ENCODE measurements around the gene CDH23. TPM values are rescaled to one million over a fixed set of nuclear protein-coding genes. Genes with fewer than 3 reads are reported as not detected.

The CDH23 gene
- total RNA-seq, 1 experiment from 2014 or later = 2.1 TPM

- Histone ChIP-seq H3K9ac (ENCODE audit: low read length) (no peak overlapping the region), H3K27ac (ENCODE audit: low read length) (no peak overlapping the region)
These were observed 309.7 kb downstream of the CDH23 start for GRCh38 chr10:71706216-71707121.

GRCh38 chr10:71707240-71707789, 310.6 kb downstream of the CDH23 start:
- Histone ChIP-seq H3K79me2 (ENCODE audit: low read length) (no peaks in the 10 kb centered on the region), H3K9ac (ENCODE audit: low read length) (no peak overlapping the region), H3K4me1 (ENCODE audit: low read length) (peaks cover 9% of the 10 kb centered on the region), H3K36me3 (ENCODE audit: insufficient read depth, low read length) (no peaks in the 10 kb centered on the region), H4K20me1 (ENCODE audit: insufficient read depth, low read depth, low read length) (peaks cover 3% of the 10 kb centered on the region; the same call in 1 of the 2 replicates), H3K4me2 (ENCODE audit: low read depth, low read length, poor library complexity, severe bottlenecking) (no peak overlapping the region), H3K9me2 (replicated peaks; ENCODE audit: insufficient read depth, low read length) (no peaks in the 10 kb centered on the region), H3K4me3 (ENCODE audit: low read length) (no peak overlapping the region), H3K27me3 (ENCODE audit: low read length) (no peaks in the 10 kb centered on the region), H3K27ac (ENCODE audit: low read length) (no peak overlapping the region), H2AFZ (ENCODE audit: low read length) (no peak overlapping the region), H3K9me3 (ENCODE audit: low read length) (no peaks in the 10 kb centered on the region)
- DNase-seq = no peak

More at GRCh38 chr10:71706216-71707121, 309.7 kb downstream of the CDH23 start:
- no peak overlapping the region for H3K4me3 ChIP-seq (ENCODE audit: low read length)
- H3K27me3 ChIP-seq (ENCODE audit: low read length) = no peaks in the 10 kb centered on the region
- no peaks in the 10 kb centered on the region for H3K9me3 ChIP-seq (ENCODE audit: low read length)
- H3K4me2 ChIP-seq (ENCODE audit: low read depth, low read length, poor library complexity, severe bottlenecking) = no peak overlapping the region
- H4K20me1 ChIP-seq (ENCODE audit: insufficient read depth, low read depth, low read length) = peaks cover 3% of the 10 kb centered on the region; the same call in 1 of the 2 replicates
- H2AFZ ChIP-seq (ENCODE audit: low read length) = no peak overlapping the region
- no peak for DNase-seq
- H3K4me1 ChIP-seq (ENCODE audit: low read length) = peaks cover 9% of the 10 kb centered on the region
- no peaks in the 10 kb centered on the region for H3K36me3 ChIP-seq (ENCODE audit: insufficient read depth, low read length)
- no peaks in the 10 kb centered on the region for H3K79me2 ChIP-seq (ENCODE audit: low read length)
- H3K9me2 ChIP-seq (replicated peaks; ENCODE audit: insufficient read depth, low read length) = no peaks in the 10 kb centered on the region

- Histone ChIP-seq H3K27me3 (ENCODE audit: low read length) (no peaks in the 10 kb centered on the region), H3K9me2 (replicated peaks; ENCODE audit: insufficient read depth, low read length) (no peaks in the 10 kb centered on the region), H3K79me2 (ENCODE audit: low read length) (no peaks in the 10 kb centered on the region), H3K9ac (ENCODE audit: low read length) (no peak overlapping the region), H4K20me1 (ENCODE audit: insufficient read depth, low read depth, low read length) (peaks cover 3% of the 10 kb centered on the region; the same call in 1 of the 2 replicates), H3K36me3 (ENCODE audit: insufficient read depth, low read length) (no peaks in the 10 kb centered on the region), H3K4me3 (ENCODE audit: low read length) (no peak overlapping the region), H3K9me3 (ENCODE audit: low read length) (no peaks in the 10 kb centered on the region), H3K4me1 (ENCODE audit: low read length) (peaks cover 19% of the 10 kb centered on the region), H3K27ac (ENCODE audit: low read length) (no peak overlapping the region), H2AFZ (ENCODE audit: low read length) (no peak overlapping the region), H3K4me2 (ENCODE audit: low read depth, low read length, poor library complexity, severe bottlenecking) (no peak overlapping the region)
- DNase-seq = peak; percentile 80
These were observed 311.6 kb downstream of the CDH23 start for GRCh38 chr10:71708301-71708703.

DNA sequence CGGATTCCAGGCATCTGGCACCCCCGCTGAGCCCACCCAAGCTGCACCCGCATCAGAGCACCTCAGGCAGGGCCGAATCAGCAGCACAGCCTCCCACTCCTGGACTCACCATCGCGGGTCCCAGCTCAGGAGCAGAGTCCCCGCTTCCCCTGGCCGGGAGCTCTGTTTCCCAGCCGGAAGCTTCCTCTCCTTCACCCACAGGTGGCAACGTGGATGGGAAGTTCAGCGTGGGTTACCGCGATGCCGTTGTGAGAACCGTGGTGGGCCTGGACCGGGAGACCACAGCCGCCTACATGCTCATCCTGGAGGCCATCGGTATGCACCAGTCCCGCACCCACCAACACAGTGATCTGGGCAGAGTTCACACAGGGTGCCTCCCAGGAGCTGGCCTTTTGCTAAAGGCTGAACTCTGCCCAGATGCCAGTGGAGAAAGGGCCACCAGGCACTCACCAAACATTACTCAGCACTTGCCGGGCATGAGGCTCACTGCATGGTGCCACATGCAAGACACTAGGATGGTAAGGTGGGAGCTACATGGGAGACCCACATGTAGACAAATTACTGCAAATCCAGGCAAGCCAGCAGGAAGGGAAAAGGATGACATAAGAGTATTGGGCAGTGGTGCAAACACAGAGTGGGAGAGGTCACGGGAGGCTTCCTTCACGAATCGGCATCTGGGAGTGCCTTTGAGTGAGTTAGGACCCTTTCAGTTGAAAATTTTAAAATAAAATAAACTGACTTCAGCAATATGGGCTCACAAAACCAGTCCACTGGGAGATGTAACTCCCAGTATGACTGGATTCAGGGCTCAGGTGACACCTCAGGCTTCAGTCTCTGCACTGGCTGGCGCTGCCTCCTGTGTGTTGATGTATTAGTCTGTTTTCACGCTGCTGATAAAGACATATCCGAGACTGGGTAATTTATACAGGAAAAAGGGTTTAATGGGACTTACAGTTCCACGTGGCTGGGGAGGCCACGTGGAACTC, 312.5 kb downstream of the CDH23 start:
- H3K27me3 ChIP-seq (ENCODE audit: low read length) = no peaks in the 10 kb centered on the region
- H4K20me1 ChIP-seq (ENCODE audit: insufficient read depth, low read depth, low read length) = peaks cover 3% of the 10 kb centered on the region; the same call in 1 of the 2 replicates
- H2AFZ ChIP-seq (ENCODE audit: low read length) = no peak overlapping the region
- H3K36me3 ChIP-seq (ENCODE audit: insufficient read depth, low read length) = no peaks in the 10 kb centered on the region
- peaks cover 28% of the 10 kb centered on the region for H3K4me1 ChIP-seq (ENCODE audit: low read length)
- H3K4me3 ChIP-seq (ENCODE audit: low read length) = no peak overlapping the region
- H3K79me2 ChIP-seq (ENCODE audit: low read length) = no peaks in the 10 kb centered on the region
- H3K27ac ChIP-seq (ENCODE audit: low read length) = no peak overlapping the region
- H3K9ac ChIP-seq (ENCODE audit: low read length) = no peak overlapping the region
- H3K9me2 ChIP-seq (replicated peaks; ENCODE audit: insufficient read depth, low read length) = no peaks in the 10 kb centered on the region
- DNase-seq = no peak
- no peaks in the 10 kb centered on the region for H3K9me3 ChIP-seq (ENCODE audit: low read length)
- no peak overlapping the region for H3K4me2 ChIP-seq (ENCODE audit: low read depth, low read length, poor library complexity, severe bottlenecking)

DNA sequence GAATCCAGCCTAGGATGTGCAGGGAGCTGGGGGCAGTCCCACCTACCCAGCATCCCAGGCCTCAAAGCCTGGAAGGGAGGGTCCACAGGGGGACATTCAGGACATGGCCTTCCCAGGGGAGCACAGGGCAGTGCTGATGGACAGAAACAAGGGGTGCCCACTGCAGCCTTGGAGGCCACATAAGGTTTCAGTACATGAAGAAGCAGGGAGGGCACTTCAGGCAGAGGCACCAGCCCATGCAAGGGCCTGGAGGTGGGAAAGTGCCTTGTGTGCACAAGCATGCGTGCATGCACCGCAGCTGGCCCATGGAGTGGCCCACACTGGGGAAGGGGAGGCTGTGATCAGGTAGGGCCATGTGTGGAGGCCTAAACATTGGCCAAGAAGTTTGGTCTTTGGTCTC, 313.8 kb downstream of the CDH23 start:
- Histone ChIP-seq H3K79me2 (ENCODE audit: low read length) (no peaks in the 10 kb centered on the region), H3K9me2 (replicated peaks; ENCODE audit: insufficient read depth, low read length) (no peaks in the 10 kb centered on the region), H4K20me1 (ENCODE audit: insufficient read depth, low read depth, low read length) (peaks cover 3% of the 10 kb centered on the region; the same call in 1 of the 2 replicates), H2AFZ (ENCODE audit: low read length) (no peak overlapping the region), H3K4me1 (ENCODE audit: low read length) (peaks cover 30% of the 10 kb centered on the region), H3K9ac (ENCODE audit: low read length) (no peak overlapping the region), H3K4me3 (ENCODE audit: low read length) (no peak overlapping the region), H3K9me3 (ENCODE audit: low read length) (no peaks in the 10 kb centered on the region), H3K27ac (ENCODE audit: low read length) (no peak overlapping the region), H3K27me3 (ENCODE audit: low read length) (no peaks in the 10 kb centered on the region), H3K36me3 (ENCODE audit: insufficient read depth, low read length) (no peaks in the 10 kb centered on the region), H3K4me2 (ENCODE audit: low read depth, low read length, poor library complexity, severe bottlenecking) (no peak overlapping the region)
- DNase-seq = no peak

GRCh38 chr10:71711052-71711623, 314.4 kb downstream of the CDH23 start:
- no peak overlapping the region for H3K9ac ChIP-seq (ENCODE audit: low read length)
- H3K4me1 ChIP-seq (ENCODE audit: low read length) = peaks cover 30% of the 10 kb centered on the region
- no peak for DNase-seq
- H4K20me1 ChIP-seq (ENCODE audit: insufficient read depth, low read depth, low read length) = peaks cover 3% of the 10 kb centered on the region; the same call in 1 of the 2 replicates
- H3K27me3 ChIP-seq (ENCODE audit: low read length) = no peaks in the 10 kb centered on the region
- no peaks in the 10 kb centered on the region for H3K79me2 ChIP-seq (ENCODE audit: low read length)
- no peak overlapping the region for H3K4me3 ChIP-seq (ENCODE audit: low read length)
- H3K36me3 ChIP-seq (ENCODE audit: insufficient read depth, low read length) = no peaks in the 10 kb centered on the region
- H3K27ac ChIP-seq (ENCODE audit: low read length) = no peak overlapping the region
- no peak overlapping the region for H2AFZ ChIP-seq (ENCODE audit: low read length)
- H3K4me2 ChIP-seq (ENCODE audit: low read depth, low read length, poor library complexity, severe bottlenecking) = no peak overlapping the region
- no peaks in the 10 kb centered on the region for H3K9me2 ChIP-seq (replicated peaks; ENCODE audit: insufficient read depth, low read length)
- H3K9me3 ChIP-seq (ENCODE audit: low read length) = no peaks in the 10 kb centered on the region

DNA sequence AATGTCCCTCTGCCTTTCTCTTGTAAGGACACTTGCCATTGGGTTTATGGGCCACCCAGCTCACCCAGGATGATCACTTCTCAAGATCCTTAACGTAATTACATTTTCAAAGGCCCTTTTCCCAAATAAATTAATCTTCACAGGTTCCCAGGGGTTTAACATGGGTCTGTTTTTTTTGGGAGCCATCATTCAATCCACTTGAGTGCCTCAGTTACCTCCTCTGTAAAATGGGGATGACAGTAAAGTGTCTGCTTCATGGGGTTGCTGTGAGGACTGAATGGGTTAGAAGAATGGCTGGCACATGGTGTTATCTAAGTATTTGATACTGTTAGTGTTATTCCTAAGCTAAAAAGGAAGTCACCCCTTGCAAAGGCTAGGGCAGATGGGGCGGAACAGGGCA, 315.4 kb downstream of the CDH23 start:
- H4K20me1 ChIP-seq (ENCODE audit: insufficient read depth, low read depth, low read length) = peaks cover 3% of the 10 kb centered on the region; the same call in 1 of the 2 replicates
- H3K36me3 ChIP-seq (ENCODE audit: insufficient read depth, low read length) = no peaks in the 10 kb centered on the region
- H3K9me3 ChIP-seq (ENCODE audit: low read length) = no peaks in the 10 kb centered on the region
- no peaks in the 10 kb centered on the region for H3K27me3 ChIP-seq (ENCODE audit: low read length)
- peaks cover 30% of the 10 kb centered on the region for H3K4me1 ChIP-seq (ENCODE audit: low read length)
- no peak overlapping the region for H2AFZ ChIP-seq (ENCODE audit: low read length)
- H3K79me2 ChIP-seq (ENCODE audit: low read length) = no peaks in the 10 kb centered on the region
- H3K4me2 ChIP-seq (ENCODE audit: low read depth, low read length, poor library complexity, severe bottlenecking) = no peak overlapping the region
- no peak overlapping the region for H3K4me3 ChIP-seq (ENCODE audit: low read length)
- H3K27ac ChIP-seq (ENCODE audit: low read length) = no peak overlapping the region
- no peak overlapping the region for H3K9ac ChIP-seq (ENCODE audit: low read length)
- no peaks in the 10 kb centered on the region for H3K9me2 ChIP-seq (replicated peaks; ENCODE audit: insufficient read depth, low read length)
- no peak for DNase-seq

Measured in Karpas-422 (cell line).